GM18526 (cell line): ENCODE results near the gene CCL25.

Experiments used
- POLR2A ChIP-seq: IDR thresholded peaks from 3 replicates; pipeline ENCODE4 v1.6.1; 2011; ENCODE audit not compliant: insufficient read length; ENCODE audit errors: extremely low read depth

The CCL25 gene

DNA sequence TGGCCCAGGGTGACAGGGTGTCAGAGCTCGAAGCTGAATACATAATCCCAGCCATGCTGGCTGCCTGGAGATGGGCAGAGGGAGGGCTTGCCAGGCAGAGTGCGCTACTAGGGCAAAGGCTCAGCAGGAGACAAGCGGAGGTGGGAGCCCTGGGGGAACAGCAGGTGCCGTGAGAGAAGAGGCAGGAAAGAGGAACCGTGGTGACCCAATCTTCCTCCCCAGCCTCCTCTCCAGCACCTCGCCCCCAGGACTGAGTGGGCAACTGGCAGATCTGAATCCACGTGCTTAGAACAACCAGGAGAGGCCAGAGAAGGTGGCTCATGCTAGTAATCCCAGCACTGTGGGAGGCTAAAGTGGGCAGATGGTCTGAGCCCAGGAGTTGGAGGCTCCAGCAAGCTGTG lies 11.0 kb upstream of the CCL25 start:
- TF ChIP-seq POLR2A, result no peak

DNA sequence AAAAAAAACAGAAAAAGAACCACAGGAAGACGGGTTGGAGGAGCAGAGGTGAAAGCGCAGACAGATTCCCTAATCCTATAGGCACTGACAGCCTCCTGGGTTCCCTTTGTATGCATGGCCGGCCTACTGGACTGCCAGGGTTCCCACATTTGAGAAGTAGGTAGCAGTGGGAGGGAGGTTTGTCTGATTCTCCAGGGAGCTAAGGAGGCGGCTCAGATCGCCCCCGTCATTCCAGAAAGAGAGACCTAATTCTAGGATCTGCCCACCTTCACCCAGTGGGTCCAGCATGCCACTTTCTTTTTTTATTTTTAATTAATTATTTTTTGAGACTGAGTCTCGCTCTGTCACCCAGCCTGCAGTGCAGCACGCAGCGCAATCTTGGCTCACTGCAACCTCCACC lies 9.7 kb upstream of the CCL25 start:
- TF ChIP-seq POLR2A, result no peak

DNA sequence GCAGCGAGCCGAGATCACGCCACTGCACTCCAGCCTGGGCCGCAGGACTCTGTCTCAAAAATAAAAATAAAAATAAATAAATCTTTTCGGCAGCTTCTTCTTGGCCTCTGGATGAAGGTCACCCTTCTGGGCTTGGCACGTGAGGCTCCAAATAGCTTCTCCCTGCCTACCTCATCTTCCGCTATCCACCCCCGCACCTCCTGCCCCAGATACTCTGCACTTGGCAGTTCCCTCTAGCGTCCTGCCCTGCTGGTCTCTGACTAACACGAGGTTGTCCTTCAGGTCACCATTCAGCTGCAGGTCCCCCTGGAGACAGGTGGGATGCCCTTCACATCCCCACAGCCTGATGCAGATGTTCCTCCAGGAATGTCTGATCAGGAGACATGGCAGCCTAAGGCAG lies 8.5 kb upstream of the CCL25 start:
- TF ChIP-seq POLR2A, result no peak

DNA sequence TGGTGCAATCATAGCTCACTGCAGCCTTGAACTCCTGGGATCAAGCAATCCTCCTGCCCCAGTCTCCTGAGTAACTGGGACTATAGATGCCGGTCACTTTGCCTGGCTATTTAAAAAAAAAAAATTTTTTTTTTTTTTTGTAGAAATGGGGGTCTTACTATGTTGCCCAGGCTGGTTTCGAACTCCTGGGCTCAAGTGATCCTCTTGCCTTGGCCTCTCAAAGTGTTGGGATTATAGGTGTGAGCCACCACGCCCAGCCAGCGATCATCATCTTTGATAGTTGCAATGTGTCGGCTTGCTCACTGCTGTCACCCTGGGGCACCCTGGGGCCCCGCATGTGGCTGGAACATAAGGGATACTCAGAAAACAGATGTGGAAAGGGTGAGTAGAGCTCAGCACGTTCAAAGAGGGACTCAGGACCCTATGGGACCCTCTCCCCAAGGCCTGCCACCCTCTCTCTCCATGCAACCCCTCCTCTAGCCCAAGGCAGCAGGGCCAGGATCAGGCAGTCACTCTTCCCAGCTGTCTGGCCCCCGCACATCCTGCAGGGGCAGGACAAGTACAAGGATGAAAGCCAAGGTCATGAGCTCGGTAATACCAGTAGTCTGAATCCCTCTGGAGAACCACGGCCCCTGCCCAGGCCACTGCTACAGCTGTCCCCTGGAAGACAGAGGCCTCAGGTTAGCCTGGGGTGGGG lies 6.5 kb upstream of the CCL25 start:
- TF ChIP-seq POLR2A, result no peak

DNA sequence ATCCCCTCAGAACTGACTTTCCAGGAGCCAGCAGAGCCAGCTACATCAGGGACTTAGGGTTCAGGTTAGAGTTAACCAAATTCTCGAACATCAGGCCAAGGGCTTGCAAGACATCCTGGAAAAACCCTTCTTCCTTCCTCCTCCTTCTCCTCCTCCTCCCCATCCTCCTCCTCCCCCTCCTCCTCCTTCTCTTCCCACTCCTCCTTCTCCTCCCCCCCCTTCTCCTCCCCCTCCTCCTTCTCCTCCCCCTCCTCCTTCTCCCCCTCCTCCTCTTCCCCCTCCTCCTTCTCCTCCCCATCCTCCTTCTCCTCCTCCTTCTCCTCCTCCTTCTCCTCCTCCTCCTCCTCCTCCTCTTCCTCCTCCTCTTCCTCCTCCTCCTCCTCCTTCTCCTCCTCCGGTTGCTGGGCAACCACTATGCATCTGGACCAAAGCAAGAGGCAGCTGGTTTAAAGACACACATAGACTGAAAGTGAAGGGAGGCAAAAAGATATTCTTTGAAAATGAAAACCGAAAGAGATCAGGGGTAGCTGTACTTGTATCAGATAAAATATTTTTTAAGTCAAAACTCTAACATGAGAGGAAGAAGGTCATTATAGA lies 5.9 kb upstream of the CCL25 start:
- TF ChIP-seq POLR2A, result no peak

DNA sequence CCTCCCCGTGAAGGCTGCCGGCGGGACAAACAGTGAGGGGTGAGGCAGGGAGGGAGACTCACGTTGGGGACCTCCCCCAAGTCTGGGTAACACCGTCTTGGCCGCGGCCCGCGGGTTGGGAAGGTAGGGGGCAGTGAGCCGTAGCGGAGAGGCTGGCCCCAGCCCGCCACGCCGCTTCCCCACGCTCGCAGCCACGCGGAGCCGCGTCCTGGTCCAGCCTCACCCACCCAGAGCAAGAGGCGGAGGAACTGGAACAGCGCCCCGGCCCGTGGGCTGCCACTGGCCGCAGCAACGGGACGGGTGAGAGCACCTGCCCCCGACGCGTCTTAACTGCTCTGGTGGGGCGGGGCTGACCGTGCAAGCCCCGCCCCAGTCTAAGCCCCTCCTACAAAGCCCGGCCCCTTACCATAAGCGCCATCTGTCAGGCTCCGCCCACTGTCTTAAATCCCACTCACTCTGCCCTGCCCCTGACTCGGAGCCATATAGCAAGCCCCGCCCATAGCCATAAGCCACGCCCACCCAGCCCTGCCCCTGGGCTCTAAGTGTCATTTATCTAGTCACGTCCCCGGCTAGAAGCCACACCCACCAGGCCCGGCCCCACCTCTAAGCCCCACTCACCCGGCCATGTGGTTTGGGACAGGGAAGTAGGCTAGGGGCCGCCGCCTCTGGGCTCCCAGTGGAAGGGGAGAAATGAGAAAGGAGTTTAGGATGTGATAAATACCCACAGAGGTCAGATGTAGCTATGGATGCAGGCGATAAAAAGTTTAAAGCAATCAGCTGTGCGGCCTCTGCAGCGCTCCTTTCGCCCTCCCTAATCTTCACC lies 2.1 kb upstream of the CCL25 start:
- TF ChIP-seq POLR2A, result peak; percentile 62

DNA sequence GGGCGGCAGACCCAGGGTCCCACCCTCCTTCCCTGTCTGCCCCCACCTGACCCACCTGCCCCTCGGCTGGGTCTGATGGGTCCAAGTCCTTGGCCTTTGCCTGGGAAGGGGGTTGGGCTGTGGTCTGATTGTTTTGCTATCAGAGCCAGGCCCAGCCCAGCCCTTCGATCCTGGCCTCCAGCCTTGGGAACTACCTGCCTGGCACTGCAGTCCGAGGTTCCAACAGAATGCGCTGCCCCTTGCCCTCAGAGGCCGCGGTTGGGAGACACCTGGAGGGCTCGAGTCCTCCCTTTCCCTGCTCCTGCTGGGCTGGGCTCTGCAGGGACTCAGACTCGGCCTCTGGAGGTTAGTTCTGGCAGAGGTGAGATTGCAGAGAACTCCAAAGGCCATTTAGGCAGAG lies 1.6 kb downstream of the CCL25 start:
- no peak for TF ChIP-seq POLR2A

DNA sequence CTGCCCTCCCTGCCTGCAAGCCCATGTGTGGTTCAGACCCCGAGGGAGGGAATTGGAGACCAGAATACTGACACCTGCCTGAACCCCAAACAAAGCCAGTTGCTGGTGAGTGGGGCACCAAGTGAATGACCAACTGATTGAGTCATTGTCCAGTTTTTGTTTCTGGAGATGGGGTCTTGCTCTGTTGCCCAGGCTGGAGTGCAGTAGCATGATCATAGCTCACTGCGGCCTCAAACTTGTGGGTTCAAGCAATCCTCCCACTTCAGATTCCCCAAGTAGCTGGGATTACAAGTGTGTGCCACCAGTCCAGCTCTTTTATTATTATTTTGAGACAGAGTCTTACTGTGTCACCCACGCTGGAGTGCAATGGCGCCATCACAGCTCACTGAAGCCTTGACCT lies 4.0 kb downstream of the CCL25 start:
- no peak for TF ChIP-seq POLR2A

DNA sequence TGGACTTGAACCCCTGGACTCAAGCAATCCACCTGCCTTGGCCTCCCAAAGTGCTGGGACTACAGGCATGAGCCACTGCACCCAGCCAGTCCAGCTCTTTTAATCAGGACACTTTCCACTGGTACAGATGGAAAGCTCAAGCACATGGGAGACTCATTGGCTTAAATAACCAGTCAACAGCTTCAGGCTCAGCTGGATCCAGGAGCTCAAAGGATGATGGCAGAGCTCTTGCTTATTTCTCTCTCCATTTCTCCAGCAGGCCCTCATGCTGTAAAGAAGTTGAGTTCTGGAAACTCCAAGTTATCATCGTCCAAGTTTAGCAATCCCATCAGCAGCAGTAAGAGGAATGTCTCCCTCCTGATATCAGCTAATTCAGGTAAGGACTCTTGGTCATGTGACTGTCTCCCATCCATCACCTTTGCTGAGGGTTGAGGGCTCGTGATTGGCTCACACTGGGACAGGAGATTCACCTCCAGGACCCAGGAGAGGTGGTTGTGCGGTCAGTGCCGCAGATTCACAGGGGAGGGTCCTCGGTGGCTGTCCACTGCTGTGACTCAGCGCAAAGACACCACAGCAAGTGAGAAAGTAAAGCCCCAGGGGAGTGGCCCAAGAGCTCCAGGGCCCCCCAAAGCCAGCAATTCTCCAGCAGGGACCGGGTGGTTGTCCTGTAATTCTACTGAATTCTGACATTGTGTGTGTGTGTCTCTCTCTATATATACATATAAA lies 5.1 kb downstream of the CCL25 start:
- TF ChIP-seq POLR2A, result no peak

DNA sequence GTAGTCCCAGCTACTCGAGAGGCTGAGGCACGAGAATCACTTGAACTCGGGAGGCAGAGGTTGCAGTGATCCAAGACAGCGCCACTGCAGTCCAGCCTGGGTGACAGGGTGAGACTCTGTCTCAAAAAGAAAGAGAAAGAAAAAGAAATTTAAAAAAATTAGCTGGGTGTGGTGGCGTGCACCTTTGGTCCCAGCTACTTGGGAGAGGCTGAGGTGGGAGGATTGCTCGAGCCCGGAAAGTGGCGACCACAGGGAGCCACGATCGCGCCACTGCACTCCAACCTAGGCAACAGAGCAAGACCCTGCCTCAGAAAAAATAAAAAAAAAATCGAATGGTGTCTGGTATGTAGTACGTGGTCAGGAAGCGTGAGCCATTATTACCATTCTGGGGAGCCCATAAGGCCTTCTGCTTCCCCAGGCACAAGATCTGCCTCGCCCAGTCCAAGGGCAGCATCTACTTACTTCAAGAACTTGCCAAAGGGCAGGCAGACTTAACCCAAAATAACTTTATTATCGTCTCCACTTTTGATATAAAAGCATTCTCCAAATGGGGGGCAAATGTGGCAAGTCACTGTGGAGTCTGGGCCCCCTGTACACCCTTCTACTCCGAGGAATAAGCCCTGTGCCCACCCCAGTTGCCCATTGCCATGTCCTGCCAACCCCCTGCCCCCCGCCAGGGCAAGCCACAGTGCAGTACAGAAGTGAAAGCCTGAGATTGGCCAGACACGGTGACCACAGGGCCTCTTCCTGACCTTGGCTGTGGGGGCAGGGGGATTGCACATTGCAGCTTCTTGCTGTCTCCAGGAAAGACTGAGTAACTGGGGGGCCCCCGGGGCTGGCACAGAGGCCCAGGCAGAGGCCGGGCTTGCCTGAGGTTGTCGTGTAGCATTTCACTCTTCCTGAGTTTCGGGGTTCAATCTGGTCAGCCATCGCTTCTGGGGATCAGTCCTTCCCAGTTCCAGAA lies 12.6 kb downstream of the CCL25 start:
- TF ChIP-seq POLR2A, result no peak

DNA sequence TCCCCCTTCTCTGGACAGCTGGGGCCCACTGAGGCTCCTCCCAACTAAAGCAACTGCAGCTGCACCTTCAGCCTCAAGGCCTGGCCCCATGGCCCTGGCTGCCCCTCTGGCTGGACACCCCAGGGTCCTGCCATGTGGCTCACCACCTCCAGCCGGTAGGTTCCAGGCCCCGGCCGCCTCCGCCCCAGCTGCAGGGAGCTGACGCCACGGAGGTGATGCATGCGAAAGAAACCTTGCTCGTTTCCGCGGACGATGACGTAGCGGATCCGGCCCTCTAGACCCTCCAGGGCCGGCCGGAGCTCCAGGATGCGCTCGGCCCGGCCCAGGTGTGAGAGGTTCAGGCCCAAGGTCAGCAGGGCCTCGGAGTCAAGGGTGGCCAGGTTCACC lies 13.3 kb downstream of the CCL25 start:
- TF ChIP-seq POLR2A, result no peak

DNA sequence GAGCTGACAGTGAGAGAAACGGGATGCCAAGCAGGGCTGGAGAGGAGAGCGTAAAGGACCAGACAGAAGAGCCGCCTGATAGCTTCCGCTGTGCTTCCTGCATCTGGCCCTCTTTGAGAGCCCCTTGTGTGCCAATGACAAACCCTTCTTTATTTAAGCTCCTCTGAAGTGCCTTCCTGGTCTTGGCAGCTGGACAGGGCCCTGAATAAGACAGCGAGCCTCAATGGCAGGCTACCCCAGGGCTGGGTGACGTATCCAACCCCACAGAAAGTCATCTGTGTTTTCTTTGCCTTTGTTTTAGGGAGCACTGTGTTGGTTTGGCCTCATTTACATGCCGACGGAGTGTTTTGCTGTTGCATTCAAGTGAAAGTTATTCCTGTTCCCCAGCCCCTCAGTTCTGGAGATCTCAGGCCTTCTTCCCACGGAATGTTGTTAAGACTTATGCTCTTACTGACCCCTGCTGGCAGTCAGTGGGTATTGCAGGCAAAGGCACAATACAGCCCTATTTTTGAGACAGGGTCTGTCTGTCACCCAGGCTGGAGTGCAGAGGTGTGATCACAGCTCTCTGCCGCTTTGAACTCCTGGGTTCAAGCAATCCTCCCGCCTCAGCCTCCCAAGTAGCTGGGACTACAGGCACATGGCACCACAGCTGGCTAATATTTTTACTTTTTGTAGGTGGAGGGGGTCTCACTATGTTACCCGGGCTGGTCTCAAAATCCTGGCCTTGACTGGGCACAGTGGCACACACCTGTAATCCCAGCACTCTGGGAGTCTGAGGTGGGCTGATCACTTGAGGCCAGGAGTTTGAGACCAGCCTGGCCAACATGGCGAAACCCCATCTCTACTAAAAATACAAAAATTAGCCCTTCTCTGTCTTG lies 16.8 kb downstream of the CCL25 start:
- no peak for TF ChIP-seq POLR2A

DNA sequence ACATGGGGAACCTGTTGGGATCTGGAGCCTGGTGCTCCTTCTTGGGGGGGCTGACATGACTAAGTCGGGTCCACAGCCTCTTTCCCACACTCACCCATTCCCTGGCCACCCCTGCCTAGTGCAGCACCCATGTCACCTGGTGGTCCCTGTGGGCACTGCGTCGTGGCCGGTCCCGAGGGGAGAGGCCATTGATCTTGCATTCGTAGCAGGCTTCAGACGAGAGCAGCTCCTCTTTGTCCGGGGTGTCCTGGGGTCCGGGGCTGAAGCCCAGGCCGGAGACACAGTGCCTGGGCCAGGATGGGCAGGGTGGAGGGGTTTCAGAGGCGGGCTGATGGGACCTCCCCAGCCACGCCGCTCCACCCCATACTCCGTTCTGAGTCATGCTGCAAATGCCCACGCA lies 19.4 kb downstream of the CCL25 start:
- no peak for TF ChIP-seq POLR2A

DNA sequence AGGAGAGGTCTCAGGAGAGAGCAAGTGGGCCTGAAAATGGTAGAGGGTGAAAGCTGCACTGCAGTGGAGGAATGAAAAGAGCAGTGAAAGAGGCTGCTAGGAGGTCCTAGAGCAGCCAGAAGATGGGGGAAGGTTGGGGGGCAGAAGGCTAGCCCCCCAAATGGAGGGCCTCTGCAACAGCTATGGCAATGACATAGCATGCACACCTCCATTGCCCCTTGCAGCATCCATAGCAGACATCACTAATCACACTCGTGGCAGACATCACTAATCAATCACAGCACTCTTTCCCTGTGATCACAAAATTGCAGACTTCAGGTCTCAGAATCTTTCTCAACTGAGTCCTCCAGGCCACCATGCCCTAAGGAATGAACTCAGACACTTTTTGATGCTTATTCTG lies 21.9 kb downstream of the CCL25 start:
- TF ChIP-seq POLR2A, result no peak
